Heart left ventricle (tissue), 16 donors: ENCODE results near the gene C13orf46. TPM values are rescaled to one million over a fixed set of nuclear protein-coding genes. Genes with fewer than 3 reads are reported as not detected.

Experiments
- ATAC-seq, 4 donors: fragments of 200-7000 bp; cut with Tn5 transposase; one replicate each; pipeline ENCODE4 v1.9.1; 2020 to 2022; ENCODE audit warnings: moderate library complexity in 4 of 4, mild to moderate bottlenecking in 3 of 4, moderate number of reproducible peaks in 1 of 4
- DNase-seq, 5 donors: peaks; one replicate each; pipeline ENCODE4 v3.0.0-alpha.2; 2020
- H3K27ac ChIP-seq, 12 donors: fragments of 200-600 bp; sonication (generic) in 4 of 12; one replicate each; pipeline versions ENCODE4 v1.5.0 to v1.8.0; 2016 to 2022; ENCODE audit warnings: mild to moderate bottlenecking in 2 of 12
- H3K27me3 ChIP-seq, 9 donors: fragments of 200-600 bp; sonication (generic) in 2 of 9; one replicate each; pipeline versions ENCODE4 v1.5.1 to v1.8.0; 2016 to 2022; ENCODE audit warnings: mild to moderate bottlenecking in 3 of 9
- H3K36me3 ChIP-seq, 9 donors: fragments of 200-600 bp; sonication (generic) in 2 of 9; one replicate each; pipeline versions ENCODE4 v1.5.0 to v1.8.0; 2018 to 2022; ENCODE audit warnings: mild to moderate bottlenecking in 2 of 9
- H3K4me1 ChIP-seq, 12 donors: fragments of 200-600 bp; sonication (generic) in 4 of 12; one replicate each; pipeline versions ENCODE4 v1.5.0 to v1.8.0; 2016 to 2022; ENCODE audit warnings: mild to moderate bottlenecking in 3 of 12
- H3K4me3 ChIP-seq, 12 donors: fragments of 200-600 bp; sonication (generic) in 4 of 12; one replicate each; pipeline versions ENCODE4 v1.5.0 to v1.8.0; 2017 to 2022; ENCODE audit warnings: mild to moderate bottlenecking in 9 of 12, moderate library complexity in 4 of 12
- H3K9me3 ChIP-seq, 12 donors: fragments of 200-600 bp; sonication (generic) in 4 of 12; one replicate each; pipeline versions ENCODE4 v1.5.0 to v1.8.0; 2016 to 2022; ENCODE audit warnings: mild to moderate bottlenecking in 1 of 12
- POLR2A ChIP-seq, 2 donors: fragments of 450-650 bp; IDR thresholded peaks; one replicate each; pipeline ENCODE4 v1.6.1; 2017; ENCODE audit warnings: antibody characterized with exemption in 2 of 2, mild to moderate bottlenecking in 2 of 2, moderate library complexity in 2 of 2
- WGBS, 4 donors: extraction: QIAGEN DNeasy Blood & Tissue Kit in 2 of 4; methylation state at CpG; one replicate each; pipeline versions ENCODE4 v1.1.5 to v1.1.7; 2013 to 2018; 5-methylcytosine and 5-hydroxymethylcytosine counted together
- intact Hi-C, 10 donors: fragments of 100-400 bp; cut with DNase I; formaldehyde crosslinking; loops; one replicate each; pipeline versions ENCODE4 v1.11.1 to v1.14.2; 2022
- polyA plus RNA-seq, 2 donors: library from polyadenylated mRNA; stranded (reverse); fragments of 200-250 nt; gene quantifications; one replicate each; pipeline ENCODE4 v1.2.3, GENCODE V29; 2013
- total RNA-seq, 9 donors: library from RNA; depleted of rRNA in 2 of 9; stranded (reverse); fragments of >200 nt in 2 of 9; fragmentation: NEBNext Ultra II Directional in 3 of 9; extraction: Animal tissue kit (Norgen Biotek cat#: 25700) in 3 of 9; gene quantifications; one replicate each; pipeline versions ENCODE4 v1.1.0 to v1.2.4, GENCODE V29; 2016 to 2023
- TF ChIP-seq, protein P1 (sequence below), 12 donors: fragments of 200-600 bp; sonication (generic) in 4 of 12; IDR thresholded peaks; one replicate each; pipeline versions ENCODE4 v1.5.0 to v1.8.0; 2018 to 2022; ENCODE audit warnings: antibody characterized with exemption in 12 of 12, mild to moderate bottlenecking in 5 of 12
- donor health status: ischemic (EF 13 %, LVEDD 7.1; RV severe dilation, severe dysfunction).
- donor health status: healthy with polysubstance abuse.
- donor health status: DM: no; HTN: yes; CAD: no.
- donor health status: DM: no; HTN: no; CAD: no.
- donor health status: ischemic (EF 25% LVEDD 6.9; RV normal size, moderate dysfunction).
- donor health status: ischemic (EF 25% LVEDD 5.7; RV mildly dilated, moderate dysfunction).
- donor health status: healthy.
- donor health status: DM: yes; HTN: yes; CAD: no.
- donor health status: ischemic (EF 35%, LVEDD 5.7; RV mildly dilated, moderate dysfunction).
- donor health status: nonischemic (EF 11% LVEDD 7.7; RV severe dilation, severe dysfunction).
- donor health status: DM: yes; HTN: yes; CAD: no.
- donor health status: PGD.
- donor health status: ischemic (EF 29% LVEDD 5.4; RV normal size, mild dysfunction).
- donor health status: nonischemic (EF 23%, LVEDD 6.1; RV moderate dilation, normal function).

C13orf46 gene
- total and polyA plus RNA-seq, 11 donors, result 0.07 to 3.1 (median 0.28) TPM; not detected in 1

DNA sequence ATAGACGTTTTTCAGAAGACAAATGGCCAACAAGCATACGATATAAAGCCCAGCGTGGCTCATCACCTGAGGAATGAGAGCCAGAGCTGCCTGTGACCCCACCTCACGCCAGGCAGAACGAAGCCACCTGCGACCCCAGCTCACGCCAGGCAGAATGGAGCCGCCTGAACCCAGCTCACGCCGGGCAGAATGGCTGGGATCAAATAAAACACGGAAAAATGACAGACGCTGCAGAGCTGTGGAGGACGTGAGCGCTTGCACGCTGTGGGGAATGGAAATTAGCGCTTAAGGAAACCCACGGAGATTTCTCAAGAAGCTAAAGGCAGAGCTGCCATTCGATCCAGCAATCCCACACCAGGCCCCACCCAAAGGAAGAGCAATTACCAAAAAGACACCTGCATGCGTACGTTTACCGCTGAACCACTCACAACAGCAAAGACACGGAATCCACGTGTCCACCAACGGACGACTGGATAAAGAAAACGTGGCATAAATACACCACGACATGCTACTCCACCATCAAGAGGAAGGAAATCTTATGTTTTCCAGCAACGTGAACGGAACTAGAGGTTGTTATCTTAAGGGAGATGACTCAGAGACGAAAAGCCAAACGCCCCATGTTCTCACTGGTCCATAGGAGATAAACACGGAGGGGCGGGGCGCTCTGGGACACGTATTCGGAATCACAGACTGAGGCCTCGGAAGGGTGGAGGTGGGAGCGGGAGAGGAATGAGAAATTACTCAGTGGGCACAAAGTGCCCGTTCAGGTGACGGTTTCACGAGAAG is 30.7 kb upstream of the C13orf46 start:
- Histone ChIP-seq H3K9me3 (no peaks in the 10 kb centered on the region), H3K4me1 (no peaks in the 10 kb centered on the region), H3K27me3 (no peaks in the 10 kb centered on the region), H3K27ac (no peak overlapping the region), H3K36me3 (peaks cover 0 to 47% (median 9%) of the 10 kb centered on the region in 9 donors), H3K4me3 (no peak overlapping the region)
- 88% methylated on average over 41 of the region's 41 CpGs for WGBS, 4 donors
- intact Hi-C loops, result no loop called here
- ATAC-seq (peak; percentile 37 to 80 (median 70)), DNase-seq (peak in 3 of 5 donors; percentile 32 to 62 (median 48))
- TF ChIP-seq, protein P1, sequence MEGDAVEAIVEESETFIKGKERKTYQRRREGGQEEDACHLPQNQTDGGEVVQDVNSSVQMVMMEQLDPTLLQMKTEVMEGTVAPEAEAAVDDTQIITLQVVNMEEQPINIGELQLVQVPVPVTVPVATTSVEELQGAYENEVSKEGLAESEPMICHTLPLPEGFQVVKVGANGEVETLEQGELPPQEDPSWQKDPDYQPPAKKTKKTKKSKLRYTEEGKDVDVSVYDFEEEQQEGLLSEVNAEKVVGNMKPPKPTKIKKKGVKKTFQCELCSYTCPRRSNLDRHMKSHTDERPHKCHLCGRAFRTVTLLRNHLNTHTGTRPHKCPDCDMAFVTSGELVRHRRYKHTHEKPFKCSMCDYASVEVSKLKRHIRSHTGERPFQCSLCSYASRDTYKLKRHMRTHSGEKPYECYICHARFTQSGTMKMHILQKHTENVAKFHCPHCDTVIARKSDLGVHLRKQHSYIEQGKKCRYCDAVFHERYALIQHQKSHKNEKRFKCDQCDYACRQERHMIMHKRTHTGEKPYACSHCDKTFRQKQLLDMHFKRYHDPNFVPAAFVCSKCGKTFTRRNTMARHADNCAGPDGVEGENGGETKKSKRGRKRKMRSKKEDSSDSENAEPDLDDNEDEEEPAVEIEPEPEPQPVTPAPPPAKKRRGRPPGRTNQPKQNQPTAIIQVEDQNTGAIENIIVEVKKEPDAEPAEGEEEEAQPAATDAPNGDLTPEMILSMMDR (IDR thresholded peaks at IDR 0.05), result no peak
- no peak for TF ChIP-seq POLR2A (IDR thresholded peaks at IDR 0.05)

DNA sequence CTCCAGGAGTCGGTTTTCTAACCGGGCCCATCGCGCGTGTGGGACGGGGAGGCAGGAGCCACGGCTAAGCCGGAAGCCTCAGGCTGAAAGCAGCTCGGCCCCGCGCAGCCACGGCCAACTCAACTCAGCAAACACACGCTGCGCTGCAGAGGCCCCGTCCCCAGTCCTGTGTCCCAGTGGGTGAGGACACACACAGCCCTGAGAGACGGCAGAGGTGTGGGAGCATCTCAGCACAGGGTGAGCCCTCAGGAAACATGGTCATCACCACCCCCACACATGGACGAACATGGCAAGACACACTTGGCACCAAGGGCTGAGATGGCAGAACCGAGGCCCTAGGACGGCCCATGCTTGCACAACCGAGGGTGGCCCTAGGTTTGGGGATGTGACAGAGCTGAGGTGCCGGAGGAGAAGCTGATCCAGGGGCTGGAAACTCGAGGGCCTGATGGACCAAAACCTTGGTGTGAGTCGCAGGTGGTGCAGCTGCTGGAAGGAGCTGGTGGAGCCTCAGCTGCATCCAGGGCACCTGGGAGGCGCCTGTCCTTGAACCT is 29.0 kb upstream of the C13orf46 start:
- no peaks in the 10 kb centered on the region for H3K9me3 ChIP-seq
- intact Hi-C loops, result no loop called here
- 94 to 96% (median 95%) methylated on average over 23 to 24 of the region's 24 CpGs for WGBS, 4 donors
- no peak overlapping the region for H3K4me3 ChIP-seq
- peaks cover 0 to 43% (median 0%) of the 10 kb centered on the region in 9 donors for H3K36me3 ChIP-seq
- peak in 3 of 5 donors; percentile 13 to 28 (median 17) for DNase-seq
- H3K4me1 ChIP-seq, result peaks cover 0 to 9% (median 0%) of the 10 kb centered on the region in 12 donors
- no peaks in the 10 kb centered on the region for H3K27me3 ChIP-seq
- ATAC-seq, result peak in 1 of 4 donors; percentile 11
- TF ChIP-seq POLR2A (IDR thresholded peaks at IDR 0.05), result no peak
- TF ChIP-seq, protein P1 (IDR thresholded peaks at IDR 0.05), result no peak
- no peak overlapping the region for H3K27ac ChIP-seq

DNA sequence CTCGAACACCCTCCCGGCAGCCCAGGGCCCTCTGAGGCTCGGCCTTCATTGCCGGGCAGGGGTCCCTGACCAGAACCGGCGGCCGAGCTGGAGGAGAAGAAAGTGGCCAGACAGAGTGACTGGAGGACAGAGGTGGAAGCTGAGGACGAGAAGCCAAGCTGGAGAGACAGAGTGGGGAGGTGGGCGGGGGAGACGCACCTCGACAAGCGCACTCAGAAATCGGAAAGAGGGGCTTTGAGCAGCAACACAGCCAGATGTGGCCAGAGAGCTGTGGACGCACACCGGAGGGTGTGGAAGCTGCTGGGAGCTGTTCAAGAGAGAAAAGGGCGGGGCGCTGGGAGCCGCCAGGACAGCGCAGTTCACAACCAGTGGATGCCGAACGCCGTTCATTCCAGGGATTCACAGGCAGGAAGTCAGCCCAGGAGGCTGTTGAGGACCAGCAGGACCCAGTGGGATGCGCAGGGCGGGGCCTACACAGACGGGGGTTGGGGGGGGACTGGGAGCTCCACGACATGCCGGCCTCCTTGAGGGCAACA is 28.2 kb upstream of the C13orf46 start:
- Histone ChIP-seq H3K36me3 (peaks cover 0 to 41% (median 0%) of the 10 kb centered on the region in 9 donors), H3K27me3 (no peaks in the 10 kb centered on the region), H3K4me1 (peaks cover 0 to 13% (median 0%) of the 10 kb centered on the region in 12 donors), H3K4me3 (no peak overlapping the region), H3K9me3 (no peaks in the 10 kb centered on the region), H3K27ac (no peak overlapping the region)
- DNase-seq, result peak in 3 of 5 donors; percentile 23 to 48 (median 25)
- intact Hi-C loops, result no loop called here
- TF ChIP-seq POLR2A (IDR thresholded peaks at IDR 0.05), result no peak
- TF ChIP-seq, protein P1 (IDR thresholded peaks at IDR 0.05), result no peak
- WGBS, 4 donors, result 84 to 90% (median 88%) methylated on average over 27 of the region's 27 CpGs
- no peak for ATAC-seq
